Skeletal muscle cell (primary cell): ENCODE measurements around the gene MAP4K1.
A peak's percentile ranks its signal among the peaks of the same experiment; 100 is the strongest.
"Not testable (repeated sequence)": the region's sequence is repeated elsewhere in the genome, so short reads cannot be mapped to it uniquely, and the experiment has no call there.

ENCODE experiments used
- DNase-seq: peaks from one replicate; pipeline ENCODE4 v3.0.0-alpha.2; 2010; ENCODE audit warnings: low read depth
- H3K4me3 ChIP-seq: 2 replicates; pipeline ENCODE4 v1.5.1; 2011; ENCODE audit warnings: low read depth, mild to moderate bottlenecking, control low read depth, low read length, moderate library complexity

MAP4K1 gene

GRCh38 chr19:38554676-38555141 lies 63.0 kb downstream of the MAP4K1 start:
- H3K4me3 ChIP-seq: no peak overlapping the region
- no peak for DNase-seq

- DNase-seq, H3K4me3 ChIP-seq: not testable (repeated sequence)
Observed at GRCh38 chr19:38553239-38553638, 64.5 kb downstream of the MAP4K1 start.

GRCh38 chr19:38551450-38551813 lies 66.3 kb downstream of the MAP4K1 start:
- no peak for DNase-seq
- H3K4me3 ChIP-seq: no peak overlapping the region

GRCh38 chr19:38550376-38550775 lies 67.4 kb downstream of the MAP4K1 start:
- H3K4me3 ChIP-seq: no peak overlapping the region
- no peak for DNase-seq

- H3K4me3 ChIP-seq: no peak overlapping the region
- no peak for DNase-seq
Observed at GRCh38 chr19:38549942-38550341, 67.8 kb downstream of the MAP4K1 start.

- no peak overlapping the region for H3K4me3 ChIP-seq
- no peak for DNase-seq
Observed at GRCh38 chr19:38549061-38549460, 68.7 kb downstream of the MAP4K1 start.

- no peak overlapping the region for H3K4me3 ChIP-seq
- no peak for DNase-seq
Observed at GRCh38 chr19:38547421-38547820, 70.3 kb downstream of the MAP4K1 start.

GRCh38 chr19:38545596-38545995 lies 72.2 kb downstream of the MAP4K1 start:
- H3K4me3 ChIP-seq: no peak overlapping the region
- DNase-seq: no peak

GRCh38 chr19:38544569-38545315 lies 73.0 kb downstream of the MAP4K1 start:
- peak; percentile 12 for DNase-seq
- H3K4me3 ChIP-seq: no peak overlapping the region

GRCh38 chr19:38543807-38544568 lies 73.8 kb downstream of the MAP4K1 start:
- DNase-seq: peak; percentile 17
- peak overlapping the region; percentile 7 for H3K4me3 ChIP-seq

- no peak overlapping the region for H3K4me3 ChIP-seq
- DNase-seq: no peak
Observed at GRCh38 chr19:38543286-38543806, 74.4 kb downstream of the MAP4K1 start.

GRCh38 chr19:38542040-38542439 lies 75.7 kb downstream of the MAP4K1 start:
- DNase-seq: no peak
- H3K4me3 ChIP-seq: no peak overlapping the region

- no peak for DNase-seq
- no peak overlapping the region for H3K4me3 ChIP-seq
Observed at GRCh38 chr19:38539751-38540150, 78.0 kb downstream of the MAP4K1 start.

GRCh38 chr19:38538793-38539528 lies 78.8 kb downstream of the MAP4K1 start:
- DNase-seq: no peak

GRCh38 chr19:38538386-38538785 lies 79.4 kb downstream of the MAP4K1 start:
- DNase-seq: no peak
- no peak overlapping the region for H3K4me3 ChIP-seq

More at GRCh38 chr19:38538793-38539528, 78.8 kb downstream of the MAP4K1 start:
- no peak overlapping the region for H3K4me3 ChIP-seq
